ENCODE results near the gene ZNF580.

The ZNF580 gene

DNA sequence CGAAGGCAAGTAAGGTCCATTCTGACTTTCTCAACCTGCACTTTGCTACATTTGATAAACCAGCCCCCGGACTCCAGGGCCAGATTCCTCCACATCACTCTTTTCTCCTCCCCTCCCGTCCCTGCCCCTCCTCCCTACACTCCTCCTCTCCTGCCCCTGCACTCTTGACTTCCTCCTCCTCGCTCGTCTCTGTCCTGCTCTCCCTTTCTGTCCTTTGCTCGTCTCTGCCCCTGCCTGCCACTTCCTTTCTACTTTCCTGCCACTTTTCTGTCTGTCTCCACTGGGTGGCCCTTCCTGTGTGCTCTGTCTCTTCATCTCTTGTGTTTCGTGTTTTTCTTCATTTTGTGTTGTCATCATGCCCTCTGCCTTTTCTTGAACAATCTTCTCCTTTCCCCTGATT, 21.0 kb downstream of the ZNF580 start:
- no peak for DNase-seq (ENCODE audit: low read depth)
- no peak overlapping the region for H3K4me3 ChIP-seq (ENCODE audit: low read depth, low read length)
- TF ChIP-seq, protein P1, sequence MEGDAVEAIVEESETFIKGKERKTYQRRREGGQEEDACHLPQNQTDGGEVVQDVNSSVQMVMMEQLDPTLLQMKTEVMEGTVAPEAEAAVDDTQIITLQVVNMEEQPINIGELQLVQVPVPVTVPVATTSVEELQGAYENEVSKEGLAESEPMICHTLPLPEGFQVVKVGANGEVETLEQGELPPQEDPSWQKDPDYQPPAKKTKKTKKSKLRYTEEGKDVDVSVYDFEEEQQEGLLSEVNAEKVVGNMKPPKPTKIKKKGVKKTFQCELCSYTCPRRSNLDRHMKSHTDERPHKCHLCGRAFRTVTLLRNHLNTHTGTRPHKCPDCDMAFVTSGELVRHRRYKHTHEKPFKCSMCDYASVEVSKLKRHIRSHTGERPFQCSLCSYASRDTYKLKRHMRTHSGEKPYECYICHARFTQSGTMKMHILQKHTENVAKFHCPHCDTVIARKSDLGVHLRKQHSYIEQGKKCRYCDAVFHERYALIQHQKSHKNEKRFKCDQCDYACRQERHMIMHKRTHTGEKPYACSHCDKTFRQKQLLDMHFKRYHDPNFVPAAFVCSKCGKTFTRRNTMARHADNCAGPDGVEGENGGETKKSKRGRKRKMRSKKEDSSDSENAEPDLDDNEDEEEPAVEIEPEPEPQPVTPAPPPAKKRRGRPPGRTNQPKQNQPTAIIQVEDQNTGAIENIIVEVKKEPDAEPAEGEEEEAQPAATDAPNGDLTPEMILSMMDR (conservative IDR thresholded peaks at IDR 0.05; ENCODE audit: low read depth, low read length): no peak

DNA sequence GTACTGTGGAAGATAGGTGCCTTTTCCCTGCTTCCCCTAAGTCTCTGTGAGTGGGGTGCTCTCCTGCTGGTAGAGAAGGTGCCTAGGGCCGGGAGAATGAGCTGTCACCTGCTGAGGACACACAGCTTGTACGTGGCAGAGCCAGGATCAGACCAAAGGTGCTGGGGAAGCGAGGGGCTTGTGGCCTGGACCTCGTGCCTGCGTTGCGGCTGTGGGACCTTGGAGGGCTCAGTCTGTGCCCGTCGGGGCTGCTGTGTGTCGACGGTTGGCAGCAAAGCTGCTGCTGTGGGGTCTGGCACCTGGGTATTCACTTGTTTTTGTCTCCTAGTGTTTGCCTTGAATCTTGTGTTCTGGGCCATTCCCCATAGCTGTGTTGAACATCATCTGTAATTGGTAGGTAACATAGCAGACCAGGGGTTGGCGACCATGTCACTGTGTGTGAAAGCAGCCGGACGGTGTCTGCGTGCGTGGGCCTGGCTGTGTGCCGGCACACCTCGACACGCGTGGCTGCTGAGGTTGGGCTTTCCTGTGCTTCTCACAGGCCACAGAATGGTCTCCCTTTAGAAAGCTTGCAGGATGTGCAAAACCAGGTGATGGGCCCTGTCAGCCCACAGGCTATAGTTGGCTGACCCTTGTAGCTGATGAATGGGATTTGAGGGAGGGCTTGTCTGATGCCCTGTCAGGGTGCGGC, 23.2 kb downstream of the ZNF580 start:
- TF ChIP-seq, protein P1 (conservative IDR thresholded peaks at IDR 0.05; ENCODE audit: low read depth, low read length): no peak
- no peak for DNase-seq (ENCODE audit: low read depth)
- no peak overlapping the region for H3K4me3 ChIP-seq (ENCODE audit: low read depth, low read length)

DNA sequence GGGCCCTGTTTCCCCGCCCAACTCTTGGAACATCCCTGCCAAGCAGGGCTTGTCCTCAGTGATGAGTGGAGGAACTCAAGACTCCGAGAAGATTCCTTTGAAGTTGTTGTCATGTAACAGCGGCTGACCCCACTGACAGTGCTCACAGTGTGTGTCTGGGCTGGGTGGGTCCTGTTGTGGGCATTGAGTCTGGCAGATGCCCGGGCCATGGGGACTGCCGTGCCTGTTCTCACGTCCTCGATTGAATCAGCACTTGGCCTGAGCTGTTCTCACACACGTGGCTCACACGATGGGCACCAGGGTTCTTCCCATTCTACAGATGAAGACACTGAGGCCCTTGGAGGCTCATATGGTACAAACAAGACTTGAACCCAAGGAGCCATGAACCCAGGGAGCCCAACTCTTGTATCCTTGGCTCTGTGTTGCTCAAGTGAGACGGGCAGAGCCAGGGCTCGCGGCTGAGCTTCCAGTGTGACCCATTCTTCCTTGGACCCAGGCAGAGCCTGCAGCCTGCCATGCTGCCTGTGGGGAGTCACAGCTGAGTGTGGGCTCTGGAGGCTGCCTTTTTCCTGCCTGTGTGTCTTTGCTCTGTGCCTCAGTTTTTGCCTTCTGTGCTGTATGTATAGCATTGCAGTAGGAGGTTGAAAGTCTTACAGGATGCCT, 25.7 kb downstream of the ZNF580 start:
- DNase-seq (ENCODE audit: low read depth): no peak
- H3K4me3 ChIP-seq (ENCODE audit: low read depth, low read length): no peak overlapping the region
- TF ChIP-seq, protein P1 (conservative IDR thresholded peaks at IDR 0.05; ENCODE audit: low read depth, low read length): no peak

DNA sequence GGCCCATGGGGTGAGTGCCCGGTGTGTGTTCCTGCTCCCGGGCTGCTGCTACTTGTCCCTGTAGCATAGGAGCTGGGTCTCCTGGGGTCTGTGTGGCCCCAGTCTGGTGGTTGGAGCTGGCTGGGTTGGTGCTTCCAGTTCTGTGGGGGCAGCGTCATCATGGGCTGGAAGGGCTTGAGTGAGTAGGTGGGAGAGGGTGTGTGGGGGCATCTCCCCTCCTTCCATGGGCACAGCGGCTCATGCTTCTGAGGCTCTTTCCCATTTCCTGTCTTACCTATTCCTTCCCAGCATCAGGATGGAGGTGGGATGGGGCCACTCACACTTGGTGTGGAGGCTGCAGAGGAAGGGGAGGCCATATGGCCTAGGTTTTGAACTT, 26.2 kb downstream of the ZNF580 start:
- TF ChIP-seq, protein P1 (conservative IDR thresholded peaks at IDR 0.05; ENCODE audit: low read depth, low read length): no peak
- no peak overlapping the region for H3K4me3 ChIP-seq (ENCODE audit: low read depth, low read length)
- no peak for DNase-seq (ENCODE audit: low read depth)

DNA sequence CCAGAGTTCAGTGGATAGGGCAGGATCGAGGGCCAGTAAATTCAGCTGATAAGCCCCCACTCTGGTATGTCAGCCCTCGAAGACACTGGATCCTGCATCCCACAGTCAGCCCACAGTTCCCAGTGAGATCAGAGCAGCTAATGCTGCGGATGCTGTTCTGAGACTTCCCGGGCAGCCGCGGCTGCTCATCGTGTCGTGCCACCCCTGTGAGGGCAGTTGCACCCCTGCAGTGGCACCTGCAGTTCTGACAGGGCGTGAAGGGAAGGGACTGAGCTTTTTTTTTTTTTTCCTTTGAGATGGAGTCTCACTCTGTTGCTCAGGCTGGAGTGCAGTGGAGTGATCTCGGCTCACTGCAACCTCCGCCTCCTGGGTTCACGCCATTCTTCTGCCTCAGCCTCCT, 26.7 kb downstream of the ZNF580 start:
- no peak overlapping the region for H3K4me3 ChIP-seq (ENCODE audit: low read depth, low read length)
- TF ChIP-seq, protein P1 (conservative IDR thresholded peaks at IDR 0.05; ENCODE audit: low read depth, low read length): no peak
- no peak for DNase-seq (ENCODE audit: low read depth)

DNA sequence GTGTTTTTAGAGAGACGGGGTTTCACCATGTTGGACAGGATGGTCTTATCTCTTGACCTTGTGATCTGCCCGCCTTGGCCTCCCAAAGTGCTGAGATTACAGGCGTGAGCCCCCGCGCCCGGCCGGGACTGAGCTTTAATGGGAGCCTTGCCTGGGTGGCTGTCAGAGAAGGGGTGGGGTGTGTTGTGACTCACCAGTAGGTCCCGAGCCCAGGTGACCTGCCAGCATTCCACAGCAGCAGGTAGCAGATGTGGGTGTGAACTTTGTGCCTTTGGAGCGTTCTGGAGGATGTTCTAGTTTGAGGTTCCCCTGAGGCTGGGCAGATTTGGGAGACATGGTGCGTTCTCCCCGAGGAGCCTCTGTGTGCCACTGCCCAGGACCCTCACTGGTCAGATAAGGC, 27.2 kb downstream of the ZNF580 start:
- TF ChIP-seq, protein P1 (conservative IDR thresholded peaks at IDR 0.05; ENCODE audit: low read depth, low read length): no peak
- no peak for DNase-seq (ENCODE audit: low read depth)
- H3K4me3 ChIP-seq (ENCODE audit: low read depth, low read length): no peak overlapping the region

Data from choroid plexus epithelial cell (primary cell).